GM23338 (cell line): ENCODE data around the gene SLC6A5.

ENCODE experiments used
- CREB1 ChIP-seq: fragments of 250-450 bp; sonication (Bioruptor Pico); IDR thresholded peaks from 2 replicates; pipeline ENCODE4 v1.5.0; 2020; ENCODE audit warnings: low read depth, mild to moderate bottlenecking, moderate library complexity
- CTCF ChIP-seq, 2 experiments: fragments of 200-600 bp in 1 of 2; sonication (generic) in 1 of 2; conservative IDR thresholded peaks; 2 replicates each; pipeline versions ENCODE4 v1.5.1 to v1.6.1; 2016 to 2017; ENCODE audit warnings: antibody characterized with exemption in 2 of 2, low read depth in 2 of 2, mild to moderate bottlenecking in 2 of 2, moderate library complexity in 1 of 2
- EZH2 ChIP-seq: fragments of 200-600 bp; sonication (generic); IDR thresholded peaks from one replicate; pipeline ENCODE4 v1.8.0; 2017; ENCODE audit warnings: antibody characterized with exemption, mild to moderate bottlenecking, low read depth; ENCODE audit not compliant: unreplicated experiment
- EZH2phosphoT487 ChIP-seq: fragments of 200-600 bp; sonication (generic); IDR thresholded peaks from one replicate; pipeline ENCODE4 v1.8.1; 2018; ENCODE audit warnings: antibody characterized with exemption; ENCODE audit not compliant: unreplicated experiment
- JUNB ChIP-seq: IDR thresholded peaks from one replicate; pipeline ENCODE4 v1.6.1; 2016; ENCODE audit warnings: antibody characterized with exemption; ENCODE audit not compliant: unreplicated experiment
- POLR2AphosphoS5 ChIP-seq: IDR thresholded peaks from 2 replicates; pipeline ENCODE4 v1.6.1; 2016; ENCODE audit warnings: antibody characterized with exemption, low read depth
- REST ChIP-seq: IDR thresholded peaks from one replicate; pipeline ENCODE4 v1.6.1; 2018; ENCODE audit warnings: antibody characterized with exemption; ENCODE audit not compliant: unreplicated experiment
- ZNF114 ChIP-seq: fragments of 250-450 bp; sonication (Bioruptor Pico); IDR thresholded peaks from 2 replicates; pipeline ENCODE4 v1.5.0; 2020; ENCODE audit warnings: mild to moderate bottlenecking, moderate library complexity
- ZNF462 ChIP-seq: fragments of 250-450 bp; sonication (Bioruptor Pico); IDR thresholded peaks from 2 replicates; pipeline ENCODE4 v1.5.0; 2020; ENCODE audit warnings: mild to moderate bottlenecking, moderate library complexity

GRCh38 chr11:20600551-20600950, 1.1 kb downstream of the SLC6A5 start:
- TF ChIP-seq ZNF114 (no peak), CREB1 (CRISPR knock-in tag) (no peak), CTCF (conservative IDR thresholded peaks at IDR 0.05; ENCODE audit: low read depth in 2 of 2) (no peak), EZH2 (no peak), EZH2phosphoT487 (no peak), POLR2AphosphoS5 (no peak), REST (no peak), JUNB (no peak), ZNF462 (CRISPR knock-in tag) (no peak)
